Stomach (tissue), 9 donors: Measurements from ENCODE around the gene ZNF35. TPM values are rescaled to one million over a fixed set of nuclear protein-coding genes. Genes with fewer than 3 reads are reported as not detected.

Source experiments
- DNase-seq, 2 donors: peaks; one replicate each; pipeline versions ENCODE4 v3.0.0 to v3.0.0-alpha.2; 2013 to 2019
- H3K27ac ChIP-seq, 5 donors: fragments of 200-600 bp in 4 of 5; sonication (generic) in 4 of 5; one replicate each; pipeline ENCODE4 v1.5.1; 2013 to 2019; ENCODE audit warnings: mild to moderate bottlenecking in 1 of 5, moderate library complexity in 1 of 5
- H3K27me3 ChIP-seq, 3 donors: fragments of 200-600 bp; sonication (generic); one replicate each; pipeline ENCODE4 v1.5.1; 2017 to 2019; ENCODE audit warnings: mixed run types in 1 of 3
- H3K36me3 ChIP-seq, 4 donors: fragments of 200-600 bp; sonication (generic); 1 replicate in 3 of 4; 2 replicates in 1 of 4; pipeline ENCODE4 v1.5.1; 2016 to 2019
- H3K4me1 ChIP-seq, 4 donors: fragments of 200-600 bp; sonication (generic); one replicate each; pipeline ENCODE4 v1.5.1; 2016 to 2019
- H3K4me3 ChIP-seq, 4 donors: fragments of 200-600 bp; sonication (generic) in 3 of 4; one replicate each; pipeline ENCODE4 v1.5.1; 2016 to 2019; ENCODE audit warnings: mild to moderate bottlenecking in 1 of 4
- H3K9me3 ChIP-seq, 4 donors: fragments of 200-600 bp; sonication (generic); one replicate each; pipeline ENCODE4 v1.5.1; 2016 to 2019
- EP300 ChIP-seq: sonication (generic); formaldehyde crosslinking; IDR thresholded peaks from one replicate; pipeline ENCODE4 v1.6.1; 2017; ENCODE audit warnings: antibody characterized with exemption
- POLR2A ChIP-seq, 4 donors: fragments of 450-650 bp; IDR thresholded peaks; one replicate each; pipeline ENCODE4 v1.6.1; 2016; ENCODE audit warnings: antibody characterized with exemption in 4 of 4, control low read depth in 2 of 4, mild to moderate bottlenecking in 1 of 4, moderate library complexity in 1 of 4
- POLR2AphosphoS5 ChIP-seq, 3 donors: sonication (generic); formaldehyde crosslinking; IDR thresholded peaks; one replicate each; pipeline ENCODE4 v1.6.1; 2016; ENCODE audit warnings: antibody characterized with exemption in 3 of 3
- WGBS, 5 donors: extraction: QIAGEN DNeasy Blood & Tissue Kit in 3 of 5; methylation state at CpG; one replicate each; pipeline versions ENCODE4 v1.1.5 to v1.1.7; 2013 to 2018; 5-methylcytosine and 5-hydroxymethylcytosine counted together
- intact Hi-C: fragments of 100-400 bp; cut with DNase I; formaldehyde crosslinking; loops from one replicate; pipeline ENCODE4 v1.15.1; 2023; ENCODE audit warnings: low total_unique reads
- polyA plus RNA-seq, 3 donors: library from polyadenylated mRNA; stranded (reverse); fragments of 200-250 nt; gene quantifications; one replicate each; pipeline ENCODE4 v1.2.3, GENCODE V29; 2013
- total RNA-seq, 5 donors: library from RNA; depleted of rRNA; stranded (reverse); fragments of >200 nt; gene quantifications; one replicate each; pipeline versions ENCODE4 v1.1.0 to v1.2.3, GENCODE V29; 2014 to 2016
- TF ChIP-seq, protein P1 (sequence below), 7 experiments: fragments of 450-650 bp in 4 of 7; fragments of 200-600 bp in 3 of 7; sonication (generic) in 3 of 7; IDR thresholded peaks; one replicate each; pipeline ENCODE4 v1.5.1; 2016 to 2019; ENCODE audit warnings: antibody characterized with exemption in 7 of 7, control low read depth in 2 of 7, mild to moderate bottlenecking in 1 of 7
- donor health status: healthy with polysubstance abuse.
- donor health status: Bipolar disorder and iron deficiency.
- donor health status: healthy.

Gene ZNF35
- total and polyA plus RNA-seq, 8 donors: 2.1 to 23.7 (median 4.4) TPM

DNA sequence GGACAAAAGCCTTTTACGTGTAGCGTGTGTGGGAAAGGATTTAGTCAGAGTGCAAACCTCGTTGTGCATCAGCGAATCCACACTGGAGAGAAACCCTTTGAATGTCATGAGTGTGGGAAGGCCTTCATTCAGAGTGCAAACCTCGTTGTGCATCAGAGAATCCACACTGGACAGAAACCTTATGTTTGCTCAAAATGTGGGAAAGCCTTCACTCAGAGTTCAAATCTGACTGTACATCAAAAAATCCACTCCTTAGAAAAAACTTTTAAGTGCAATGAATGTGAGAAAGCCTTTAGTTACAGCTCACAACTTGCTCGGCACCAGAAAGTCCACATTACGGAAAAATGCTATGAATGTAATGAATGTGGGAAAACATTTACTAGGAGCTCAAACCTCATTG lies 10.5 kb downstream of the ZNF35 start:
- Histone ChIP-seq H3K36me3 (peaks cover 55 to 85% (median 75%) of the 10 kb centered on the region in 4 donors), H3K27ac (no peak overlapping the region), H3K27me3 (no peaks in the 10 kb centered on the region), H3K4me1 (no peaks in the 10 kb centered on the region), H3K4me3 (no peak overlapping the region), H3K9me3 (peaks cover 10 to 56% (median 49%) of the 10 kb centered on the region in 4 donors)
- intact Hi-C loops: no loop called here
- TF ChIP-seq, protein P1, sequence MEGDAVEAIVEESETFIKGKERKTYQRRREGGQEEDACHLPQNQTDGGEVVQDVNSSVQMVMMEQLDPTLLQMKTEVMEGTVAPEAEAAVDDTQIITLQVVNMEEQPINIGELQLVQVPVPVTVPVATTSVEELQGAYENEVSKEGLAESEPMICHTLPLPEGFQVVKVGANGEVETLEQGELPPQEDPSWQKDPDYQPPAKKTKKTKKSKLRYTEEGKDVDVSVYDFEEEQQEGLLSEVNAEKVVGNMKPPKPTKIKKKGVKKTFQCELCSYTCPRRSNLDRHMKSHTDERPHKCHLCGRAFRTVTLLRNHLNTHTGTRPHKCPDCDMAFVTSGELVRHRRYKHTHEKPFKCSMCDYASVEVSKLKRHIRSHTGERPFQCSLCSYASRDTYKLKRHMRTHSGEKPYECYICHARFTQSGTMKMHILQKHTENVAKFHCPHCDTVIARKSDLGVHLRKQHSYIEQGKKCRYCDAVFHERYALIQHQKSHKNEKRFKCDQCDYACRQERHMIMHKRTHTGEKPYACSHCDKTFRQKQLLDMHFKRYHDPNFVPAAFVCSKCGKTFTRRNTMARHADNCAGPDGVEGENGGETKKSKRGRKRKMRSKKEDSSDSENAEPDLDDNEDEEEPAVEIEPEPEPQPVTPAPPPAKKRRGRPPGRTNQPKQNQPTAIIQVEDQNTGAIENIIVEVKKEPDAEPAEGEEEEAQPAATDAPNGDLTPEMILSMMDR (IDR thresholded peaks at IDR 0.05): no peak
- no peak for TF ChIP-seq EP300
- TF ChIP-seq POLR2AphosphoS5 (IDR thresholded peaks at IDR 0.05): no peak
- no peak for TF ChIP-seq POLR2A (IDR thresholded peaks at IDR 0.05)
- 94 to 99% (median 96%) methylated on average over 7 of the region's 7 CpGs for WGBS, 5 donors
- no peak for DNase-seq

DNA sequence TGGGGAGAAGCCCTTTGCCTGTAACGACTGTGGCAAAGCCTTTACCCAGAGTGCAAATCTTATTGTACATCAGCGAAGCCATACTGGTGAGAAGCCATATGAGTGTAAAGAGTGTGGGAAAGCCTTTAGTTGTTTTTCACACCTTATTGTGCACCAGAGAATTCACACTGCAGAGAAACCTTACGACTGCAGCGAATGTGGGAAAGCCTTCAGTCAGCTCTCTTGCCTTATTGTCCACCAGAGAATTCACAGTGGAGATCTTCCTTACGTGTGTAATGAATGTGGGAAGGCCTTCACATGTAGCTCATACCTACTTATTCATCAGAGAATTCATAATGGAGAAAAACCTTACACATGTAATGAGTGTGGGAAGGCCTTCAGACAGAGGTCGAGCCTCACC lies 10.9 kb downstream of the ZNF35 start:
- no peak overlapping the region for H3K27ac ChIP-seq
- WGBS, 5 donors: 95 to 97% (median 97%) methylated on average over 6 of the region's 6 CpGs
- no peaks in the 10 kb centered on the region for H3K4me1 ChIP-seq
- intact Hi-C loops: no loop called here
- H3K27me3 ChIP-seq: no peaks in the 10 kb centered on the region
- no peak for TF ChIP-seq EP300
- TF ChIP-seq POLR2A (IDR thresholded peaks at IDR 0.05): no peak
- no peak overlapping the region for H3K4me3 ChIP-seq
- H3K36me3 ChIP-seq: peaks cover 53 to 81% (median 70%) of the 10 kb centered on the region in 4 donors
- no peak for DNase-seq
- peaks cover 10 to 61% (median 49%) of the 10 kb centered on the region in 4 donors for H3K9me3 ChIP-seq

DNA sequence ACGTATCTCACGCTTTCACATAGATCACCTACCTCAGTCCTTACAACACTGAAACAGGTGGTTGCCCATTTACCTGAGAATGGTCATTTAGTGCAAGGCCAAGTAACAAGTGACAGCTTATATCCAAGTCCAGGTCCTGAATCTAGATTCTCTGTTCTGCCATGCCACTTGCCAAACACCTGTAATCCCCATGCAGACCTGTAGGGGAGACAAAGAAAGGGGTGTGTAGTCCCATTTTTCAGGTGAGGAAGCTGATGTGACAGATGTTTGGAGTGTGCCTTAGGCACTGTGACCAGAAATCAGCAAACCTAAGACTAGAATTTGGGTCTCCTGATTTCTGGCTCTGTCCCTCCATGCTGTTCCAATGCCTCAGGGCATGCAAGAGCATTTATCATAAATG lies 12.7 kb downstream of the ZNF35 start:
- no peak for TF ChIP-seq POLR2AphosphoS5 (IDR thresholded peaks at IDR 0.05)
- TF ChIP-seq POLR2A (IDR thresholded peaks at IDR 0.05): no peak
- TF ChIP-seq EP300: no peak
- TF ChIP-seq, protein P1 (IDR thresholded peaks at IDR 0.05): no peak
- peaks cover 42 to 64% (median 53%) of the 10 kb centered on the region in 4 donors for H3K36me3 ChIP-seq
- WGBS, 5 donors: 96 to 100% (median 98%) methylated on average over 2 of the region's 2 CpGs
- peaks cover 10 to 56% (median 48%) of the 10 kb centered on the region in 4 donors for H3K9me3 ChIP-seq
- no peak overlapping the region for H3K27ac ChIP-seq
- no peaks in the 10 kb centered on the region for H3K27me3 ChIP-seq
- no peak for DNase-seq
- H3K4me3 ChIP-seq: no peak overlapping the region
- intact Hi-C loops: no loop called here
- no peaks in the 10 kb centered on the region for H3K4me1 ChIP-seq

DNA sequence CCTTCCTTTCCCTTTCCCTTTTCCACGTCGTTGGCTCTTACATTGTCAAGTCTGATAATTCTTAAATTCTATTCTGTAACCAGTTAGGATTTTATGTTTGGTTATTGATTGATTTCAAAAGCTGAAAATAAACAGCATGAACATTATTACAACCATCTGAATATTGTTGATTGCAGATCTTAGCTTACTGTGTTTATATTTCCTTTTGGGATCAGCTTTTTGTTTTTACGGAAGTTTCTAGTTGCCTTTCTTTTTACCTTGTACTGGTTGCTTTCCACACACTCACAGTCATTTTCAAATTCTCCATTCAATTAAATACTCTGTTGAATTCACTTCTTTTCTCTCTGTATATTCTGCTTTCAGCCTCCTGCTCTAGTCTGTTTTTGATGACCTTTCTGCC lies 16.6 kb downstream of the ZNF35 start:
- no peak overlapping the region for H3K4me3 ChIP-seq
- H3K27ac ChIP-seq: no peak overlapping the region
- H3K4me1 ChIP-seq: no peaks in the 10 kb centered on the region
- peaks cover 0 to 24% (median 12%) of the 10 kb centered on the region in 4 donors for H3K9me3 ChIP-seq
- intact Hi-C loops: no loop called here
- WGBS, 5 donors: 80 to 98% (median 98%) methylated on average over 3 of the region's 3 CpGs
- peaks cover 3 to 24% (median 13%) of the 10 kb centered on the region in 4 donors for H3K36me3 ChIP-seq
- no peaks in the 10 kb centered on the region for H3K27me3 ChIP-seq
- no peak for DNase-seq
- TF ChIP-seq, protein P1 (IDR thresholded peaks at IDR 0.05): no peak
- TF ChIP-seq POLR2AphosphoS5 (IDR thresholded peaks at IDR 0.05): no peak
- TF ChIP-seq POLR2A (IDR thresholded peaks at IDR 0.05): no peak
- TF ChIP-seq EP300: no peak

DNA sequence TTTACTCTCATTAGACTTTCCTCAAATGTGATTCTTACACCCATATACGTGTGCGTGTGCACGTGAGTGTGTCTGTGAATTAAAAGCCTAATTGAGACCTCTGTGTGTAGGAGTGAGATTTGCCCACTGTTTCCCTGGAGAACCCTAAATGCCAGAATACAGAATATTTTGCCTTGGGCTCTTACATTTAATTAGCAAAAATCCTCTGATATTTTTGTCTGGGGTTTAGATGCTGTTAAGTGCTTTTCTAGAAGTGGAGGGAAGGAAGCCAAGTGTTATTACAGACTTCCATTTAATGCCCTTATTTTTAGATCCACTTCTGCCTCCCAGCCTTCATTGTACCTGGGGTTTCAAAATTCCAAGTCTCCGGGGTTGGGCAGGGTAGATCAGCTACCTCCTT lies 17.8 kb downstream of the ZNF35 start:
- WGBS, 5 donors: 91 to 94% (median 92%) methylated on average over 4 of the region's 4 CpGs
- intact Hi-C loops: no loop called here
- Histone ChIP-seq H3K4me1 (no peaks in the 10 kb centered on the region), H3K27me3 (no peaks in the 10 kb centered on the region), H3K27ac (no peak overlapping the region), H3K4me3 (no peak overlapping the region), H3K9me3 (peaks cover 0 to 12% (median 2%) of the 10 kb centered on the region in 4 donors), H3K36me3 (peaks cover 0 to 12% (median 1%) of the 10 kb centered on the region in 4 donors)
- no peak for TF ChIP-seq EP300
- TF ChIP-seq POLR2AphosphoS5 (IDR thresholded peaks at IDR 0.05): no peak
- no peak for TF ChIP-seq POLR2A (IDR thresholded peaks at IDR 0.05)
- TF ChIP-seq, protein P1 (IDR thresholded peaks at IDR 0.05): no peak
- DNase-seq: no peak
